Omental fat pad (tissue), 4 donors: ENCODE results near the gene OR5V1. TPM values are rescaled to one million over a fixed set of nuclear protein-coding genes. Genes with fewer than 3 reads are reported as not detected.

ENCODE experiments used
- ATAC-seq: fragments of 150-250 bp; one replicate; pipeline ENCODE4 v1.9.1; 2016; ENCODE audit warnings: mild to moderate bottlenecking, moderate library complexity; ENCODE audit not compliant: low FRiP score
- DNase-seq: peaks from one replicate; pipeline ENCODE4 v3.0.0-alpha.2; 2019; ENCODE audit warnings: low spot score
- CTCF ChIP-seq, 3 donors: fragments of 450-650 bp; IDR thresholded peaks; one replicate each; pipeline ENCODE4 v1.5.1; 2016 to 2017; ENCODE audit warnings: antibody characterized with exemption in 3 of 3, mild to moderate bottlenecking in 3 of 3, moderate library complexity in 2 of 3
- total RNA-seq, 4 donors: library from RNA; depleted of rRNA; stranded (reverse); fragments of >200 nt; gene quantifications; one replicate each; pipeline ENCODE4 v1.1.0, GENCODE V29; 2016

OR5V1 gene
- not detected for total RNA-seq

- TF ChIP-seq CTCF (IDR thresholded peaks at IDR 0.05): no peak
- no peak for DNase-seq
- no peak for ATAC-seq
Observed at GRCh38 chr6:29368765-29369164, at the start of gene OR5V1. Gene OR5V1, minus strand, starts transcription at chr6:29368865. Its CDS starts 12,670 bp downstream, at chr6:29356195.

- DNase-seq (no peak), ATAC-seq (no peak)
- no peak for TF ChIP-seq CTCF (IDR thresholded peaks at IDR 0.05)
Observed at GRCh38 chr6:29414588-29414987, 45.9 kb upstream of the OR5V1 start, which contains the start of gene OR12D1. Gene OR12D1, plus strand, starts transcription at chr6:29414928.

GRCh38 chr6:29403801-29404200, 35.1 kb upstream of the OR5V1 start:
- no peak for TF ChIP-seq CTCF (IDR thresholded peaks at IDR 0.05)

GRCh38 chr6:29399525-29399924, 30.9 kb upstream of the OR5V1 start:
- ATAC-seq (no peak), DNase-seq (no peak)
- TF ChIP-seq CTCF (IDR thresholded peaks at IDR 0.05): no peak

More at GRCh38 chr6:29403801-29404200, 35.1 kb upstream of the OR5V1 start:
- no peak for ATAC-seq
- no peak for DNase-seq

- ATAC-seq (no peak), DNase-seq (no peak)
- no peak for TF ChIP-seq CTCF (IDR thresholded peaks at IDR 0.05)
Observed at GRCh38 chr6:29395331-29395730, 26.7 kb upstream of the OR5V1 start, which contains the start of gene OR12D2. Gene OR12D2, plus strand, starts transcription at chr6:29395631. Its CDS starts 1,069 bp downstream, at chr6:29396700.

GRCh38 chr6:29388533-29388932, 19.9 kb upstream of the OR5V1 start:
- DNase-seq (no peak), ATAC-seq (no peak)
- TF ChIP-seq CTCF (IDR thresholded peaks at IDR 0.05): no peak

GRCh38 chr6:29376003-29376402, 7.3 kb upstream of the OR5V1 start:
- DNase-seq: no peak
- no peak for TF ChIP-seq CTCF (IDR thresholded peaks at IDR 0.05)
- no peak for ATAC-seq
